HG03175 (cell line): Measurements from ENCODE around the gene CLEC4M.

Source experiments
- ATAC-seq: cut with Tn5 transposase; IDR thresholded peaks from one replicate; pipeline ENCODE4 v1.9.1; 2021; ENCODE audit warnings: mild to moderate bottlenecking, moderate library complexity; ENCODE audit not compliant: unreplicated experiment

CLEC4M gene

GRCh38 chr19:7762719-7763293 is at the start of gene CLEC4M:
Gene CLEC4M (plus strand): TSS chr19:7763243. CDS start chr19:7763267, 24 bp downstream.
- no peak for ATAC-seq

- no peak for ATAC-seq
Measured at GRCh38 chr19:7715671-7716070, 47.4 kb upstream of the CLEC4M start.

- no peak for ATAC-seq
Measured at GRCh38 chr19:7716762-7717161, 46.3 kb upstream of the CLEC4M start.

- ATAC-seq = no peak
Measured at GRCh38 chr19:7718668-7719067, 44.4 kb upstream of the CLEC4M start.

GRCh38 chr19:7720351-7720750 is 42.7 kb upstream of the CLEC4M start:
- no peak for ATAC-seq

- ATAC-seq = no peak
Measured at GRCh38 chr19:7722231-7722651, 40.8 kb upstream of the CLEC4M start.

- ATAC-seq = no peak
Measured at GRCh38 chr19:7725791-7726190, 37.3 kb upstream of the CLEC4M start.

GRCh38 chr19:7729211-7729610 is 33.8 kb upstream of the CLEC4M start:
- ATAC-seq = no peak

GRCh38 chr19:7729831-7730285 is 33.2 kb upstream of the CLEC4M start:
- ATAC-seq = no peak

GRCh38 chr19:7730286-7731217 is 32.5 kb upstream of the CLEC4M start:
- no peak for ATAC-seq

- no peak for ATAC-seq
Measured at GRCh38 chr19:7731218-7731595, 31.8 kb upstream of the CLEC4M start.

- ATAC-seq = no peak
Measured at GRCh38 chr19:7731615-7732014, 31.4 kb upstream of the CLEC4M start.

- no peak for ATAC-seq
Measured at GRCh38 chr19:7732045-7732444, 31.0 kb upstream of the CLEC4M start, which contains the start of gene CLEC4G. Gene CLEC4G (minus strand): TSS chr19:7732110. CDS start chr19:7732102, 8 bp downstream.

- no peak for ATAC-seq
Measured at GRCh38 chr19:7733376-7733775, 29.7 kb upstream of the CLEC4M start.

GRCh38 chr19:7734220-7735203 is 28.5 kb upstream of the CLEC4M start:
- no peak for ATAC-seq

GRCh38 chr19:7736148-7736547 is 26.9 kb upstream of the CLEC4M start:
- ATAC-seq = no peak

GRCh38 chr19:7737215-7737614 is 25.8 kb upstream of the CLEC4M start:
- no peak for ATAC-seq

- no peak for ATAC-seq
Measured at GRCh38 chr19:7738023-7738422, 25.0 kb upstream of the CLEC4M start.

GRCh38 chr19:7739211-7739755 is 23.8 kb upstream of the CLEC4M start:
- ATAC-seq = no peak

GRCh38 chr19:7739801-7740681 is 23.0 kb upstream of the CLEC4M start:
- no peak for ATAC-seq
